LNCAP (cell line): ENCODE measurements around the gene ZNF486.

Source experiments
- TF ChIP-seq, protein P1 (sequence below): fragments of 450-650 bp; IDR thresholded peaks from 2 replicates; pipeline ENCODE4 v1.5.1; 2017; ENCODE audit warnings: mild to moderate bottlenecking

Gene ZNF486

DNA sequence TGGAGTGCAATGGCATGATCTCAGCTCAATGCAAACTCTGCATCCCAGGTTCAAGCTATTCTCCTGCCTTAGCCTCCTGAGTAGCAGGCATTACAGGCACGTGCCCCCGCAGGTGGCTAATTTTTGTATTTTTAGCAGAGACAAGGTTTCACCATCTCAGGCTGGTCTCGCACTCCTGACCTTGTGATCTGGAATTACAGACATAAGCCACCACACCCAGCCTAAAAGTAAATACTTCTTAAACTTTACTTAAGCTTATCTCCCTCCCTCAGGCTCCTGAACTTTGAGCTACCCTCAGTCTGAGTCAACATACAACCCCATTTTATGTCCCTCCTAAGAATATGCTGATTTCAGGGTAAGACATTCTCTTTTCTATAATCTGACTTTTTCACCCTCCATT lies 66.1 kb downstream of the ZNF486 start:
- TF ChIP-seq, protein P1, sequence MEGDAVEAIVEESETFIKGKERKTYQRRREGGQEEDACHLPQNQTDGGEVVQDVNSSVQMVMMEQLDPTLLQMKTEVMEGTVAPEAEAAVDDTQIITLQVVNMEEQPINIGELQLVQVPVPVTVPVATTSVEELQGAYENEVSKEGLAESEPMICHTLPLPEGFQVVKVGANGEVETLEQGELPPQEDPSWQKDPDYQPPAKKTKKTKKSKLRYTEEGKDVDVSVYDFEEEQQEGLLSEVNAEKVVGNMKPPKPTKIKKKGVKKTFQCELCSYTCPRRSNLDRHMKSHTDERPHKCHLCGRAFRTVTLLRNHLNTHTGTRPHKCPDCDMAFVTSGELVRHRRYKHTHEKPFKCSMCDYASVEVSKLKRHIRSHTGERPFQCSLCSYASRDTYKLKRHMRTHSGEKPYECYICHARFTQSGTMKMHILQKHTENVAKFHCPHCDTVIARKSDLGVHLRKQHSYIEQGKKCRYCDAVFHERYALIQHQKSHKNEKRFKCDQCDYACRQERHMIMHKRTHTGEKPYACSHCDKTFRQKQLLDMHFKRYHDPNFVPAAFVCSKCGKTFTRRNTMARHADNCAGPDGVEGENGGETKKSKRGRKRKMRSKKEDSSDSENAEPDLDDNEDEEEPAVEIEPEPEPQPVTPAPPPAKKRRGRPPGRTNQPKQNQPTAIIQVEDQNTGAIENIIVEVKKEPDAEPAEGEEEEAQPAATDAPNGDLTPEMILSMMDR: no peak

DNA sequence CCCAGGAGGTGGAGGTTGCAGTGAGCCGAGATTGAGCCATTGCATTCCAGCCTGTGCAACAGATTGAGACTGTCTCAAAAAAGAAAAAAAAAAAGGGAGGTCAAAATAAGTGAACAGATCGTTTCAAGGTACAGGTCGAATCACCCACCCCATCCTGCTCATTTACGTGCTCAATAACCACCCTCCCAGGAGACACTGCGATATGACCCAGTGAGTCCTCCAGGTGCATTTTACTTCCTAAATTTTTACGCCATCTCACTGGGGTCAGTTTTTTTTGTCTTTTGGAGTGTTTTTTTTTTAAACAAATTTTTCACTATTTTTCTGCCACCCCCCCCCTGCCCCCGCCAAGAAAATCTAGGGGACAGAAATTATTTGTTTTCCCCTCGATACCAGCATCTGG lies 68.1 kb downstream of the ZNF486 start:
- TF ChIP-seq, protein P1: no peak

DNA sequence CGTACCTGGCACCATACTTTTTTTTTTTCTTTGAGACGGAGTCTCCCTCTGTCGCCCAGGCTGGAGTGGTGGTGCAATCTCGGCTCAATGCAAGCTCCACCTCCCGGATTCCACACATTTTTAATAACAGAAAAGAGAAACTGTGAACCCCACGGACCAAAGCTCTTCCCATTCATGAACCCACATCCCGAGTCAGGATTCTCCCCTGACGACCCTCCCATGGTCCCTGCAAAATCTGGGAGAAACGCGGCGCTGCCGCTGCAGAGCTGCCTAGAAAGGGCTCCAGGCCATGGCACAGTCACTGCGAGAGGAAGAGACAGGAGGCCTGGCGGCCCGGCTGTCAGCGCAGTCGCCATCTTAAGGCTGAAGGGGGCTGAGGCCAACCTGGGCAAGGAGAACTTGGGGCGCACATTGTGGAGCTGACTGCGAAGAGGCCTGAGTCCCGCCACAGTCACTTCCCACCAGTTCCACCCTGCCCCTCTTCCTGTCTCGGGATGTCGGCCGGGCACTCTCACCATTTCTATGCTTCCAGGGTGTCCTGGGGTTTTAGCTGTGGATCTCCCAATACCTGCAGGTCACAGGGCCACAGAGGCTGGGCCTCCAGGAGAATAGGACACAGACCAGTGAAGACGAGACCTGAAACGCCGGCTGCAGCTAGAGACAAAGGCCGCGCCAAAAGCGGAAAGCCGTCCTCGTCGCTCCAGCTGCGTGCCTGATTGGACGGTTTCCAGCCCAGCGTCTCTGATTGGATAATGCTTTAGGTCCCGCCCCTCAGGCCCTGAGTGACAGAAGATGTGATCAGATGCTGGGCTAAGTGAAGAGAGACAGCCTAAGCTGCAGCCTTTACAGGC lies 71.0 kb downstream of the ZNF486 start:
- TF ChIP-seq, protein P1: no peak

DNA sequence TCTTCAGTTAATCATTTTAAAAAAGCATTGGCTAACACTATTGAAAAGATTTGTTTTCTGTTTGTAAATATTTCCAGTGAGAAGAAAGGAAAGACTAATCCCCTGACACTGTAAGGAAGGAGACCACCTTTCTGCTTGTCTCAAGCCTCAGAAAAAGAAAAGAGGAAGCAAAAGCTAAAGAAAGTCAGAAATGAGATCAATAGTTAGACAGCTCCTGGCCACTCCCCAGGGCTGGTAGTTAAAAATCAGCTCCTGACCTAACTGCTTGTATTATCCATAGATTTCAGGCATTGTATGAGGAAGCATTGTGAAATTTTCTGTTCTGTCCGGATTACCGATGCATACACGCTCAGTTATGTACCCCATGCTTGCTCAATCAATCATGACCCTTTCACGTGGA lies 76.6 kb downstream of the ZNF486 start:
- TF ChIP-seq, protein P1: no peak

DNA sequence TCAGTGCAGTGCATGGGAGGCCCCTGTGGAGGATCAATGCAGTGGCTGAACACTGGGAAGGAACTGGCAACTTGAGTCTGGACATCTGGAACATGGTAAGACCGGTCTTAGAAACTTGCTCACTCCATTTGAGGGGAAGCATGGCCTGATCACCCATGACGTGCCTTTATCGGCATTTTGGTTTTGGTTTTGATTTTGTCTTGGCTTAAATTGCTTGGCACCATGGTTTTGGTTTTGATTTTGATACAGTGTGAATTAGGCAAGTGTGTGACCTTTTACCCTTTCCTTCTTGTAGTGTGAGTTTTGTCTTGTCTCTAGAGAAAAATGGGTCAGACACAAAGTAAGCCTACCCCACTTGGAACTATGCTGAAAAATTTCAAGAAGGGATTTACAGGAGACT lies 77.3 kb downstream of the ZNF486 start:
- TF ChIP-seq, protein P1: no peak

DNA sequence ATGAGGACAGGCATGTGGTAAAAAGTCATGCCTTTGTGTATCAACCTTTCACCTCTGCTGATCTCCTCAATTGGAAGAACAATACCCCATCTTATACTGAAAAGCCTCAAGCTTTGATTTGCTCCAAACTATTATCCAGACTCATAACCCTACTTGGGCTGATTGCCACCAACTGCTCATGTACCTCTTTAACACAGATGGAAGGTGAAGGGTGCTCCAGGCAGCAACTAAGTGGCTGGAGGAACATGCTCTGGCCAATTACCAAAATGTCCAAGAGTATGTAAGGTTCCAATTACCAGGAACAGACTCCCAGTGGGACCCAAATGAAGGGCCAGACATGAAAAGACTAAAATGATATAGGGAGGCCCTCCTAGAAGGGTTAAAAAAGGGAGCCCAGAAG lies 78.3 kb downstream of the ZNF486 start:
- TF ChIP-seq, protein P1: no peak

DNA sequence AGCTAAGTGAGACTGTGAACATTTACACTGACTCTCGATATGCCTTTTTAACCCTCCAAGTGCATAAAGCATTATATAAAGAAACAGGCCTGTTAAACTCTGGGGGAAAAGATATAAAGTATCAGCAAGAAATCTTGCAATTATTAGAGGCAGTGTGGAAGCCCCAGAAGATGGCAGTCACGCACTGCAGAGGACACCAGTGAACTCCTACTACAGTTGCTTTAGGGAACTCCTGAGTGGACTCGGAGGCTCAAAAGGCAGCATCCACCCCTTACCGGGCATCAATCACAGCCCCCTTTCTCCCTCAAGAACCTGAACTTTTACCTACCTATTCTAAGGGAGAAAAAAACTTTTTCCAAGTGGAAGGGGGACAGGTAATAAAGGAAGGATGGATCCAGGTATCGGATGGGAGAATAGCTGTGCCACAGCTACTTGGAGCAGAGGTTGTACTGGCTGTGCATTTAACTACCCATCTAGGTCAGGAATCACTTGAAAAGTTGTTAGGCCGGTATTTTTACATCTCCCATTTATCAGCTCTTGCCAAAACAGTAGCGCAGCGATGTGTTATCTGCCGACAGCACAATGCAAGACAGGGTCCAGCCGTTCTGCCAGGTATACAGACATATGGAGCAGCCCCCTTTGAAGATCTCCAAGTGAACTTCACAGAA lies 80.1 kb downstream of the ZNF486 start:
- TF ChIP-seq, protein P1: peak; percentile 50
